NCI-H510A treated with DMSO at 0.1 percent for 48 hours (cell line): Measurements from ENCODE around the gene FAM184B.

ENCODE experiments used
- DNase-seq: peaks from one replicate; lab custom pipeline; 2025; lab: John Stamatoyannopoulos, UW

The FAM184B gene

GRCh38 chr4:17773135-17773698 lies 8.2 kb downstream of the FAM184B start:
- no peak for DNase-seq

- DNase-seq: peak; percentile 76
Observed at GRCh38 chr4:17771284-17771908, 10.0 kb downstream of the FAM184B start.

GRCh38 chr4:17770845-17771244 lies 10.6 kb downstream of the FAM184B start:
- no peak for DNase-seq

- DNase-seq: no peak
Observed at GRCh38 chr4:17769406-17770174, 11.8 kb downstream of the FAM184B start.

GRCh38 chr4:17766826-17767458 lies 14.5 kb downstream of the FAM184B start:
- no peak for DNase-seq

GRCh38 chr4:17765514-17766286 lies 15.7 kb downstream of the FAM184B start:
- DNase-seq: no peak

- DNase-seq: no peak
Observed at GRCh38 chr4:17763931-17764330, 17.5 kb downstream of the FAM184B start.

GRCh38 chr4:17763416-17763815 lies 18.0 kb downstream of the FAM184B start:
- DNase-seq: no peak

GRCh38 chr4:17762726-17763125 lies 18.7 kb downstream of the FAM184B start:
- DNase-seq: no peak

- no peak for DNase-seq
Observed at GRCh38 chr4:17761062-17761461, 20.4 kb downstream of the FAM184B start.

GRCh38 chr4:17760626-17761025 lies 20.8 kb downstream of the FAM184B start:
- DNase-seq: no peak

GRCh38 chr4:17758485-17758884 lies 22.9 kb downstream of the FAM184B start:
- peak; percentile 19 for DNase-seq

GRCh38 chr4:17757621-17758020 lies 23.8 kb downstream of the FAM184B start:
- no peak for DNase-seq

- DNase-seq: no peak
Observed at GRCh38 chr4:17753646-17754045, 27.8 kb downstream of the FAM184B start.

GRCh38 chr4:17740702-17741101 lies 40.7 kb downstream of the FAM184B start:
- no peak for DNase-seq

GRCh38 chr4:17736484-17736883 lies 44.9 kb downstream of the FAM184B start:
- DNase-seq: no peak

GRCh38 chr4:17726911-17727310 lies 54.5 kb downstream of the FAM184B start:
- no peak for DNase-seq

GRCh38 chr4:17723648-17724047 lies 57.8 kb downstream of the FAM184B start:
- DNase-seq: no peak

GRCh38 chr4:17722356-17722700 lies 59.1 kb downstream of the FAM184B start:
- no peak for DNase-seq

GRCh38 chr4:17721496-17722355 lies 59.7 kb downstream of the FAM184B start:
- no peak for DNase-seq

GRCh38 chr4:17719106-17719505 lies 62.3 kb downstream of the FAM184B start:
- no peak for DNase-seq
